Fibroblast of the aortic adventitia (primary cell): ENCODE measurements around the gene FAM47E. TPM values are rescaled to one million over a fixed set of nuclear protein-coding genes. Genes with fewer than 3 reads are reported as not detected.

ENCODE experiments used
- DNase-seq: peaks from one replicate; pipeline ENCODE4 v3.0.0-alpha.2; 2010; ENCODE audit warnings: low read depth
- H3K4me3 ChIP-seq: 2 replicates; pipeline ENCODE4 v1.5.1; 2011; ENCODE audit warnings: low read depth, mild to moderate bottlenecking, control low read depth, low read length, moderate library complexity
- total RNA-seq: library from RNA; depleted of rRNA; stranded (reverse); fragments of >200 nt; gene quantifications from 2 replicates; pipeline ENCODE4 v1.2.3, GENCODE V29; 2012; ENCODE audit warnings: low replicate concordance
- TF ChIP-seq, protein P1 (sequence below): IDR thresholded peaks from 2 replicates; pipeline ENCODE4 v1.5.1; 2011; ENCODE audit warnings: mild to moderate bottlenecking, low read length, control low read depth, inconsistent platforms; ENCODE audit not compliant: insufficient read depth

FAM47E gene
- total RNA-seq, 1 donor: 0.18 TPM

DNA sequence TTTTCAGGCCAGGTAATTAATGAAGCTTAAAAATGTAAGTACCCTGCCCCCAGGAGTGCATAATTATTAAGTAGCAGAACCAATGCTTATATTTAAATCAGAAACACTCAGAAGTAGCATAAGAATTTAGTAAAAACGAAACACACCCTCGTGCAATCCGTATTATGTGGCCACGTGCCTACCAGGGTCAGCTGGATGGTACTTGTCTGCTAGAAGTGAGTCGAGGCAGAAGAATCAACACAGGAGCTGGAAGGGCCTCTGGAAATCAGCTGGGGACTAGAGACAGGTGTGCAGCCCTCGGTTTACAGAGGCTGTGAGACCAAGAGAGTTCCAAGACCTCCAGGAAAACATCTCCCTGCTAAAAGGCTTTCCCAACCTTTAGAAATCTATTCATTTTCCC, 559 bp upstream of the FAM47E start:
- DNase-seq: no peak
- TF ChIP-seq, protein P1, sequence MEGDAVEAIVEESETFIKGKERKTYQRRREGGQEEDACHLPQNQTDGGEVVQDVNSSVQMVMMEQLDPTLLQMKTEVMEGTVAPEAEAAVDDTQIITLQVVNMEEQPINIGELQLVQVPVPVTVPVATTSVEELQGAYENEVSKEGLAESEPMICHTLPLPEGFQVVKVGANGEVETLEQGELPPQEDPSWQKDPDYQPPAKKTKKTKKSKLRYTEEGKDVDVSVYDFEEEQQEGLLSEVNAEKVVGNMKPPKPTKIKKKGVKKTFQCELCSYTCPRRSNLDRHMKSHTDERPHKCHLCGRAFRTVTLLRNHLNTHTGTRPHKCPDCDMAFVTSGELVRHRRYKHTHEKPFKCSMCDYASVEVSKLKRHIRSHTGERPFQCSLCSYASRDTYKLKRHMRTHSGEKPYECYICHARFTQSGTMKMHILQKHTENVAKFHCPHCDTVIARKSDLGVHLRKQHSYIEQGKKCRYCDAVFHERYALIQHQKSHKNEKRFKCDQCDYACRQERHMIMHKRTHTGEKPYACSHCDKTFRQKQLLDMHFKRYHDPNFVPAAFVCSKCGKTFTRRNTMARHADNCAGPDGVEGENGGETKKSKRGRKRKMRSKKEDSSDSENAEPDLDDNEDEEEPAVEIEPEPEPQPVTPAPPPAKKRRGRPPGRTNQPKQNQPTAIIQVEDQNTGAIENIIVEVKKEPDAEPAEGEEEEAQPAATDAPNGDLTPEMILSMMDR: no peak
- H3K4me3 ChIP-seq: peak overlapping the region; percentile 14

DNA sequence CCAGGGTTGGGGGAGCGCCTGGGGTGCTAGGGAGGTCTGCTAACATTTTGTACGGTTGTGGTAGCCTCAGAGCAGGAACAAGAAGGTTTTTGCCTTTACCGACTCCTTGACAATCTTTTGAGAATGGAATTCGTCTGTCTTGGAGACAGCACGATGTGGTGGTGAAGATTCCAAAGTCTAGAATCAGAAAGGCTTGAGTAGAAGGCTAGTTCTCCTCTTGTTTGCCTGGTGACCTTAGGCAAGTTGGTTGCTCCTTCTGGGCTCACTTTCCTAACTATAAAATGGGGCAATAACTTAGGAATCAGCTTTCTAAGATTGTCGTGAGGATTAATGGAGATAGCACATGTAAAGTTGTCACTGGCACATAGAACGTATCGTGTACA, 741 bp downstream of the FAM47E start:
- TF ChIP-seq, protein P1: no peak
- no peak for DNase-seq
- no peak overlapping the region for H3K4me3 ChIP-seq

DNA sequence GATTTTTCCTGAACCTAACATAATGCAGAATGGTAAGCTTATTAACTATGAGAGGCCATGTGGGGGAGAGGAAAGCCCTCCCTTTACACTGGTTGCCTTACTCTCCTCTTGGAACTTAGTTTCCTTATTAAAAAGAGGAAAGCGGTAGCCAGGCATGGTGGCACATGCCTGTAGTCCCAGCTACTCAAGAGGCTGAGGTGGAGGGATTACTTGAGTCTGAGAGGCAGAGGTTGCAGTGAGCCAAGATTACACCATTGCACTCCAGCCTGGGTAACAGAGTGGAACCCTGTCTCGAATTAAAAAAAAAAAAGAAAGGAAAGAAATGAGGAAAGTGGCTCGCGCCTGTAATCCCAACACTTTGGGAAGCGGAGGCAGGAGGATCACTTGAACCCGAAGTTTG, 2.0 kb downstream of the FAM47E start:
- TF ChIP-seq, protein P1: no peak
- DNase-seq: no peak
- no peak overlapping the region for H3K4me3 ChIP-seq

DNA sequence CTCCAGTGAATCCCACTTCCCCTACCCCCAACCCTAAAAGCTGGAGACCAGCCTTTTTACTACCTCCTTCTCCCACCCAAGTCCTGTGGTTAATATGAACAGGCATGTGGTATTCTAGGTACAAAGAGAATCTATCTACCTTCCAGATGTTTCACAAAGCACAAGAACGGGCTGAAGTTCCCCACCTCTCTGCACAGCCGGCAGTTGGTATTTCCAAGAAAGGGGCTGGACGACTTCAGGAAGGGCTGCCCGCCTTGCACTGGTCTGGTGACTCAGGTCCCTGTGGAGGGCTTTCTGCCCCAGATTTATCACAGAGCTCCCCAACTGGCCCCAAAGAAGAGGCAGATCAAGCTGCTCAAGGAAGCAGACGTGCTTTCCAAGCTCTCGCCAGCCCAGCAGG, 4.5 kb downstream of the FAM47E start:
- TF ChIP-seq, protein P1: no peak
- no peak overlapping the region for H3K4me3 ChIP-seq
- no peak for DNase-seq

DNA sequence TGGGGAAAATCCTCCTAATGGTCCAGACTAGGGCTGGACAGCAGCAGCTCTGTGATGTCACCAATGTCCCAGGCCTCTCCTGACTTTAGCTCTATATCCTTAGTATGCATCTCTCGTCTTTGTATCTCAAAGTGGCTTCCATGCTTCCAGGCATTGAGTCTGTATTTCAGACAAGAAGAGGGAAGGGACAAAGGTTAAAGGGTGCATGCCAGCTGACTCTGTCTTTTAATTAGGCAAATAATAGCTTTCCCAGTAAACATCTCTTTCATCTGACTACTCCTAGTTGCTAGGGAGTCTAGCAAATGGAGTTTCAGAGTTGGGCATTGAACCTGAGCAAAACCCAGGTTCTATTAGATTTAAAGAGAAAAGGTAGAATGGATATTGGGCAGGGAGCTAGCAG, 5.4 kb downstream of the FAM47E start:
- TF ChIP-seq, protein P1: no peak
- H3K4me3 ChIP-seq: no peak overlapping the region
- DNase-seq: no peak

DNA sequence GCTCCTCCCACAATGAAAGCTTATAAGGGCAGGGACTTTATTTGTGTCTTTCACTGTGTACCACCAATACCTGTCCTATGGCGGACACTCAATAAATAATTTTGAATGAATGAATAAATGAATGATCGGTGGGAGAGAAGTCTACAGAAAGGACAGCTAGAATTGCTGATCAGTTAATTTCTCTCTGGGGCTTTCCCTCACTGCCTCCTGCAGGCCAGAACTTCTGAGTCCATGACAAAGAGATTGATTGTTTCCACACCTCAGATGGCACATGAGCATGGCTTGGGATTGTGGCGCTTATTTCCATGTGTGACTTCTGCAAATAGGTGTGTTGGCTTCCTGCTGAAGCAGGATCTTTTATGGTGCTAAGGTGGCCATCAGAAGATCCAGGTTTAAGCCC, 6.3 kb downstream of the FAM47E start:
- TF ChIP-seq, protein P1: no peak
- H3K4me3 ChIP-seq: no peak overlapping the region

DNA sequence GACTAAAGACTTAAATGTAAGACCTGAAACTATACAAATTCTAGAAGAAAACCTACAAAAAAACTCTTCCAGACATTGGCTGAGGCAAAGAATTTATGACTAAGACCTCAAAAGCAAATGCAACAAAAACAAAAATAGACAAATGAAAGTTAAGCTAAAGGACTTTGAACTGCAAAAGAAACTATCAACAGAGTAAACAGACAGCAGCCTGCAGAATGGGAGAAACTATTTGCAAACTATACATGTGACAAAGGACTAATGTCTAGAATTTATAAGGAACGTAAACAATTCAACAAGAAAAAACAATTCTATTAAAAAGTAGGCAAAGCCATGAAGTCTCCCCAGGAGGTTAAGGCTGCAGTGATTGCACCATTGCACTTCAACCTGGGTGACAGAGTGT, 9.1 kb downstream of the FAM47E start:
- no peak overlapping the region for H3K4me3 ChIP-seq
- no peak for DNase-seq
- TF ChIP-seq, protein P1: no peak

More for the DNA sequence above, 6.3 kb downstream of the FAM47E start:
- DNase-seq: no peak
